ENCODE measurements around the gene CDKAL1. TPM values are rescaled to one million over a fixed set of nuclear protein-coding genes. Genes with fewer than 3 reads are reported as not detected.

CDKAL1 gene
- total RNA-seq, 1 donor from 2014 or later: 11.3 TPM

DNA sequence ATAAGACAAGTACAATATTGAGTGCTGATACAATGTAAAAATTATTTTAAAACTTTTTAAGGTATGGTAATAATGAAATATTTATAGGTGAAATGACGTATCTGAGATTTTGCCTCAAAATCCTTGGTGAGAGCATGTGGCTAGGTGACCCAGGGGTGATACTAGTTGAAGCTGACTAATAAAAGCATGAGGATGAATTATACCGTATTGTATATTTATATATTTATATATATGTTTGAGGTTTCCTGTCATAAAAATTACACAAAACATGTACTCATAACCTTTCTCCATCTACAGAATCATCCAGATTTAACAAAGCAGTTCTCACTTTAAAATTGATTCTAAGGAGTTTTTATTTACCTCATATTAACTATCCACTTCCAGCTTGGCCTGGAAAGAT, 358.1 kb downstream of the CDKAL1 start:
- no peak for DNase-seq (ENCODE audit: extremely low spot score in 2 of 2)
- no peaks in the 10 kb centered on the region for H3K9me3 ChIP-seq
- no peak overlapping the region for H3K27ac ChIP-seq
- H3K27me3 ChIP-seq: no peaks in the 10 kb centered on the region
- H3K4me3 ChIP-seq: no peak overlapping the region
- TF ChIP-seq POLR2A (IDR thresholded peaks at IDR 0.05) (no peak), POLR2AphosphoS5 (IDR thresholded peaks at IDR 0.05; ENCODE audit: insufficient read depth in 1 of 2, low read depth in 1 of 2) (no peak)
- TF ChIP-seq, protein P1, sequence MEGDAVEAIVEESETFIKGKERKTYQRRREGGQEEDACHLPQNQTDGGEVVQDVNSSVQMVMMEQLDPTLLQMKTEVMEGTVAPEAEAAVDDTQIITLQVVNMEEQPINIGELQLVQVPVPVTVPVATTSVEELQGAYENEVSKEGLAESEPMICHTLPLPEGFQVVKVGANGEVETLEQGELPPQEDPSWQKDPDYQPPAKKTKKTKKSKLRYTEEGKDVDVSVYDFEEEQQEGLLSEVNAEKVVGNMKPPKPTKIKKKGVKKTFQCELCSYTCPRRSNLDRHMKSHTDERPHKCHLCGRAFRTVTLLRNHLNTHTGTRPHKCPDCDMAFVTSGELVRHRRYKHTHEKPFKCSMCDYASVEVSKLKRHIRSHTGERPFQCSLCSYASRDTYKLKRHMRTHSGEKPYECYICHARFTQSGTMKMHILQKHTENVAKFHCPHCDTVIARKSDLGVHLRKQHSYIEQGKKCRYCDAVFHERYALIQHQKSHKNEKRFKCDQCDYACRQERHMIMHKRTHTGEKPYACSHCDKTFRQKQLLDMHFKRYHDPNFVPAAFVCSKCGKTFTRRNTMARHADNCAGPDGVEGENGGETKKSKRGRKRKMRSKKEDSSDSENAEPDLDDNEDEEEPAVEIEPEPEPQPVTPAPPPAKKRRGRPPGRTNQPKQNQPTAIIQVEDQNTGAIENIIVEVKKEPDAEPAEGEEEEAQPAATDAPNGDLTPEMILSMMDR (IDR thresholded peaks at IDR 0.05): no peak
- no peaks in the 10 kb centered on the region for H3K36me3 ChIP-seq
- intact Hi-C loops (cut with DNase I): no loop called here
- no peaks in the 10 kb centered on the region for H3K4me1 ChIP-seq

DNA sequence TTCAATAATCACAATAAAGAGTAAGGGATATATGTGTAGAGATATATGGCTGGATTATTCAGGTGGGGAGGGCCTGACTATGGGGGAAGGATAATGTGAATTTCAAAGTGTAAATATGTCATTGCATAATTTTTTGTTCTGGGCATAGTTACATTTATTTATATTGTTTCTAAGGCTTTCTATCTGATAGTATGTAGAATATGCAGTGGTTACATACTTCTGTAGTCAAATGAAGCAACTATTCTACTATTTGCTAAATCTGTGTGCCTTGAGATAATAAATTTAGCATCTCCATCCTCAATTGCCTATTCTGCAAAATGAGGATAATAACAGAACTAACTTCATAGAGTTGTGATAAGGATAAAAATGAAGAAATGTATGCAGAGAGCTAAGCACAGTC, 359.2 kb downstream of the CDKAL1 start:
- Histone ChIP-seq H3K27me3 (no peaks in the 10 kb centered on the region), H3K4me3 (no peak overlapping the region), H3K36me3 (no peaks in the 10 kb centered on the region), H3K27ac (no peak overlapping the region), H3K9me3 (no peaks in the 10 kb centered on the region), H3K4me1 (no peaks in the 10 kb centered on the region)
- intact Hi-C loops (cut with DNase I): no loop called here
- TF ChIP-seq, protein P1 (IDR thresholded peaks at IDR 0.05): no peak
- TF ChIP-seq POLR2AphosphoS5 (IDR thresholded peaks at IDR 0.05; ENCODE audit: insufficient read depth in 1 of 2, low read depth in 1 of 2): no peak
- TF ChIP-seq POLR2A (IDR thresholded peaks at IDR 0.05): no peak
- no peak for DNase-seq (ENCODE audit: extremely low spot score in 2 of 2)

- DNase-seq (ENCODE audit: extremely low spot score in 2 of 2): no peak
- TF ChIP-seq, protein P1 (IDR thresholded peaks at IDR 0.05): no peak
- TF ChIP-seq POLR2AphosphoS5 (IDR thresholded peaks at IDR 0.05; ENCODE audit: insufficient read depth in 1 of 2, low read depth in 1 of 2) (no peak), POLR2A (IDR thresholded peaks at IDR 0.05) (no peak)
- Histone ChIP-seq H3K27me3 (no peaks in the 10 kb centered on the region), H3K9me3 (no peaks in the 10 kb centered on the region), H3K27ac (no peak overlapping the region), H3K4me1 (no peaks in the 10 kb centered on the region), H3K36me3 (no peaks in the 10 kb centered on the region), H3K4me3 (no peak overlapping the region)
- intact Hi-C loops (cut with DNase I): no loop called here
Measured at GRCh38 chr6:20900389-20901160, 366.3 kb downstream of the CDKAL1 start.

DNA sequence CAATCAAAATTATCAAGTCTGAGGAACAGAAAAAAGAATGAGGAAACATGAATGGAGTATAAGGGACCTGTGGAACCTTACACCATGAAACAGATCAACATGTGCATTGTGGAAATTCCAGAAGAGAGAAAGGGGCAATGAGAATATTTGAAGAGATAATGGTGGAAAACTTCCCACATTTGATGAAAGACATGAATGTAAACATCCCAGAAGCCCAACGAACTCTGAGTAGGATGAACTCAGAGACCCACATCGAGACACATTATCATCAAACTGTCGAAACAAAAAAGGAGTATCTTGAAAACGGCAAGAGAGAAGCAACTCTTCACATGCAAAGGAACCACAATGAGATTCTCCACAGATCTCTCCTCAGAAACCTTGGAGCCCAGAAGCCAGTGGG, 371.1 kb downstream of the CDKAL1 start:
- no peak for DNase-seq (ENCODE audit: extremely low spot score in 2 of 2)
- H3K36me3 ChIP-seq: no peaks in the 10 kb centered on the region
- intact Hi-C loops (cut with DNase I): no loop called here
- no peak overlapping the region for H3K27ac ChIP-seq
- H3K27me3 ChIP-seq: no peaks in the 10 kb centered on the region
- H3K4me1 ChIP-seq: no peaks in the 10 kb centered on the region
- TF ChIP-seq, protein P1 (IDR thresholded peaks at IDR 0.05): no peak
- TF ChIP-seq POLR2A (IDR thresholded peaks at IDR 0.05): no peak
- TF ChIP-seq POLR2AphosphoS5 (IDR thresholded peaks at IDR 0.05; ENCODE audit: insufficient read depth in 1 of 2, low read depth in 1 of 2): no peak
- H3K4me3 ChIP-seq: no peak overlapping the region
- no peaks in the 10 kb centered on the region for H3K9me3 ChIP-seq

DNA sequence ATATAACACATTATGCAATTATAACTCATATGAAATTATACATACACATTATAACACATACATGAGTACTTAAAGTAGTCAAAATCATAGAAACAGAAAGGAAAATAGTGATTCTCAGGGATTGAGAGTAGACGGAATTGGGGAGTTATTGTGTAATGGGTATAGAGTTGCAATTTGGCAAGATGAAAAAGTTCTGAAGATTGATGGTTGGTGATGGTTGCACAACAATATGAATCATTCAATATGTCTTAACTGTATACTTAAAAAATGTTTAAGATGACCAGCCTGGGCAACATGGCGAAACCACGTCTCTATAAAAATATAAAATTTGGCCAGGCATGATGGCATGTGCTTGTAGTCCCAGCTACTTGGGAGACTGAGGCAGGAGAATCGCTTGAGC, 372.7 kb downstream of the CDKAL1 start:
- Histone ChIP-seq H3K27me3 (no peaks in the 10 kb centered on the region), H3K27ac (no peak overlapping the region), H3K36me3 (no peaks in the 10 kb centered on the region), H3K9me3 (no peaks in the 10 kb centered on the region), H3K4me1 (no peaks in the 10 kb centered on the region), H3K4me3 (no peak overlapping the region)
- no peak for DNase-seq (ENCODE audit: extremely low spot score in 2 of 2)
- intact Hi-C loops (cut with DNase I): no loop called here
- peak in 1 of 2 donors; percentile 34 for TF ChIP-seq POLR2AphosphoS5 (IDR thresholded peaks at IDR 0.05; ENCODE audit: insufficient read depth in 1 of 2, low read depth in 1 of 2)
- TF ChIP-seq, protein P1 (IDR thresholded peaks at IDR 0.05): no peak

Measured in vagina (tissue), 2 donors.